HepG2 (cell line): Measurements from ENCODE around the gene DNAI4. TPM values are rescaled to one million over a fixed set of nuclear protein-coding genes. Genes with fewer than 3 reads are reported as not detected.

Experiments used
- ATM ChIP-seq: fragments of 450-650 bp; IDR thresholded peaks from 2 replicates; pipeline ENCODE4 v1.7.1; 2017; ENCODE audit warnings: mild to moderate bottlenecking, borderline replicate concordance
- HCFC1 ChIP-seq: fragments of 150-350 bp; IDR thresholded peaks from 2 replicates; pipeline ENCODE4 v1.6.1; 2014; ENCODE audit warnings: low read depth, low read length
- HES4 ChIP-seq: sonication (generic); formaldehyde crosslinking; IDR thresholded peaks from 2 replicates; pipeline ENCODE4 v1.9.0; 2021; ENCODE audit warnings: mild to moderate bottlenecking, missing genetic modification reagents, borderline replicate concordance
- NCOA2 ChIP-seq: sonication (generic); formaldehyde crosslinking; IDR thresholded peaks from 2 replicates; pipeline ENCODE4 v1.8.0; 2022; ENCODE audit warnings: inconsistent platforms
- RAD51 ChIP-seq: fragments of 450-650 bp; IDR thresholded peaks from 2 replicates; pipeline ENCODE4 v1.6.1; 2016; ENCODE audit warnings: borderline replicate concordance
- RFX3 ChIP-seq: IDR thresholded peaks from 2 replicates; pipeline ENCODE4 v1.6.1; 2016; ENCODE audit warnings: missing biosample characterization, missing genetic modification reagents
- SETDB1 ChIP-seq: sonication (generic); formaldehyde crosslinking; IDR thresholded peaks from 2 replicates; pipeline ENCODE4 v1.5.1; 2020; ENCODE audit warnings: missing genetic modification reagents, mild to moderate bottlenecking, borderline replicate concordance
- ZBTB38 ChIP-seq: sonication (generic); formaldehyde crosslinking; IDR thresholded peaks from 2 replicates; pipeline ENCODE4 v1.5.1; 2020; ENCODE audit warnings: mild to moderate bottlenecking, missing genetic modification reagents
- ZFP1 ChIP-seq: IDR thresholded peaks from 2 replicates; pipeline ENCODE4 v1.6.1; 2016
- ZIK1 ChIP-seq: sonication (generic); formaldehyde crosslinking; IDR thresholded peaks from 2 replicates; pipeline ENCODE4 v1.5.0; 2020; ENCODE audit warnings: mild to moderate bottlenecking, low read depth, missing genetic modification reagents, borderline replicate concordance
- ZKSCAN1 ChIP-seq: fragments of 150-350 bp; IDR thresholded peaks from 2 replicates; pipeline ENCODE4 v1.6.1; 2014; ENCODE audit warnings: low read length
- ZNF20 ChIP-seq: sonication (generic); formaldehyde crosslinking; IDR thresholded peaks from 2 replicates; pipeline ENCODE4 v1.4.0; 2020; ENCODE audit warnings: mild to moderate bottlenecking, moderate library complexity, missing genetic modification reagents
- ZNF354B ChIP-seq: sonication (generic); formaldehyde crosslinking; IDR thresholded peaks from 2 replicates; pipeline ENCODE4 v1.8.0; 2022; ENCODE audit warnings: mild to moderate bottlenecking, missing genetic modification reagents
- ZNF747 ChIP-seq: sonication (generic); formaldehyde crosslinking; IDR thresholded peaks from 2 replicates; pipeline ENCODE4 v1.8.1; 2023; ENCODE audit warnings: missing genetic modification reagents, mild to moderate bottlenecking, borderline replicate concordance
- ZNF768 ChIP-seq: sonication (generic); formaldehyde crosslinking; IDR thresholded peaks from 2 replicates; pipeline ENCODE4 v1.4.0; 2020; ENCODE audit warnings: missing genetic modification reagents
- ZNF777 ChIP-seq: sonication (generic); formaldehyde crosslinking; IDR thresholded peaks from 2 replicates; pipeline ENCODE4 v1.4.0; 2020; ENCODE audit warnings: missing genetic modification reagents
- polyA plus RNA-seq, 8 experiments: library from polyadenylated mRNA; depleted of rRNA in 3 of 8; stranded (reverse) in 7 of 8; unstranded in 1 of 8; fragments of >200 nt; fragmentation: Illumina TruSeq in 4 of 8; extraction: Trizol in 4 of 8; gene quantifications; 2 replicates each; pipeline versions ENCODE4 v1.2.1 to v1.2.3, GENCODE V29; 2011 to 2016; ENCODE audit warnings: low read depth in 4 of 8, missing spikeins in 1 of 8, mixed read lengths in 1 of 8; ENCODE audit not compliant: insufficient read depth in 1 of 8
- total RNA-seq, 5 experiments: library from RNA; depleted of rRNA; stranded (reverse); fragments of >200 nt; fragmentation: Illumina TruSeq; extraction: Trizol; gene quantifications; 2 replicates each; pipeline ENCODE4 v1.2.3, GENCODE V29; 2016; ENCODE audit warnings: low read depth in 1 of 5
- TF ChIP-seq, protein P1 (sequence below): sonication (generic); formaldehyde crosslinking; IDR thresholded peaks from 2 replicates; pipeline ENCODE4 v1.4.0; 2020; ENCODE audit warnings: mild to moderate bottlenecking, missing genetic modification reagents
- TF ChIP-seq, protein P2 (sequence below): conservative IDR thresholded peaks from 2 replicates; pipeline ENCODE4 v1.6.1; 2018; ENCODE audit warnings: missing genetic modification reagents
- TF ChIP-seq, protein P3 (sequence below): sonication (generic); formaldehyde crosslinking; IDR thresholded peaks from 2 replicates; pipeline ENCODE4 v1.5.0; 2020; ENCODE audit warnings: missing genetic modification reagents, mild to moderate bottlenecking, borderline replicate concordance
- TF ChIP-seq, protein P4 (sequence below): IDR thresholded peaks from 2 replicates; pipeline ENCODE4 v1.6.1; 2016
- TF ChIP-seq, protein P5 (sequence below): sonication (generic); formaldehyde crosslinking; IDR thresholded peaks from 2 replicates; pipeline ENCODE4 v1.4.0; 2020; ENCODE audit warnings: missing genetic modification reagents

The DNAI4 gene
- total and polyA plus RNA-seq, 2 of the 13 experiments (the other 11 are each of a cell fraction or from before 2014, with no cell fraction given), result 0.04 to 0.08 TPM

DNA sequence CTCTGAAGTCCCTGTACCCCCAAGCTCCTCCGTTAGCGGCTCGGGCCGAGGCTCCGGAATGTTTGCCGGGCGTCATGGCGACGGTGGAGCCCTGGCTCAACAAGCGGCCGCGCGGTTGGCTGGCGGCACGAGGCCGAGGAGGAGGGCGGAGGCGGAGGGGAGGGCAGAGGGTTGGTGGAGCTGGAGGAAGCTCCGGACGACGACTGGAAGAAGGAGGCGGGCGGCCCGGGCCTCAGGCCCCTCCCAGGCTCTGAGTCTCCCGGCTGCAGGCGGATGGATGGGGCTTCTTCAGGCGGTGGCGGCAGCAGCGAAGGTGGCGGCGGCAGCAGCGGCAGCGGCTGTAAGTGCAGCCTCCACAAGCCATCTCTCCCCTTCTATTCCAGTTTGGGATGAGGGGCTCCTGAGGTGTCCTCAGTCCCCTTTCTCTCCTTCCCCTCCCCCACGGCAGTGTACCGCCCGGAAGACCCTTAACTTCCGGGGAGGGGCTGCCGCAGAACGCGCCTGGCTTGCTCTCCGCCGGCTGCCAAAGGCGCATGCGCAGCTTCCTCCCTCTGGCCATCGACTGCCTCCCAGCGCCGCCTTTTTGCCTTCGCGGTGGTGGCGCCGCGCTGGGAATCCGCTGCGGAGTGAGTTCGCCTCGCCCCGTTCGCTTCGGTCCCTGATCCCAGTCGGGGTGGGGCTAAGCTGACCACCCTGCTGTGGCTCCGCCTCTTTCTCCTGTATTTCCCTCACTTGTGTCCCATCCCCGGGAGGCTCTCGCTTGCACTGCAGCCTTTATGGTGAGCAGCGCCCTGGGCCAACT is at the start of gene DNAI4, which contains the start of gene MIER1 (continued):
- TF ChIP-seq RAD51 (no peak), SETDB1 (no peak), ZFP1 (CRISPR knock-in tag) (0 out of 2 replicates have a peak, but pooled peaks have one; percentile 37), ZNF777 (no peak), ZNF747 (CRISPR knock-in tag) (no peak), NCOA2 (no peak), HCFC1 (no peak; the same call in 1 of the 2 replicates), ZKSCAN1 (no peak), HES4 (CRISPR knock-in tag) (peak; percentile 90; the same call in 1 of the 2 replicates), ATM (no peak), ZNF20 (CRISPR knock-in tag) (no peak), ZIK1 (CRISPR knock-in tag) (peak; percentile 80; the same call in 1 of the 2 replicates), ZNF354B (CRISPR knock-in tag) (no peak), ZBTB38 (CRISPR knock-in tag) (no peak; the same call in none of the 2 replicates), ZNF768 (no peak; the same call in 1 of the 2 replicates), RFX3 (CRISPR knock-in tag) (peak; percentile 95)
- TF ChIP-seq, protein P1, sequence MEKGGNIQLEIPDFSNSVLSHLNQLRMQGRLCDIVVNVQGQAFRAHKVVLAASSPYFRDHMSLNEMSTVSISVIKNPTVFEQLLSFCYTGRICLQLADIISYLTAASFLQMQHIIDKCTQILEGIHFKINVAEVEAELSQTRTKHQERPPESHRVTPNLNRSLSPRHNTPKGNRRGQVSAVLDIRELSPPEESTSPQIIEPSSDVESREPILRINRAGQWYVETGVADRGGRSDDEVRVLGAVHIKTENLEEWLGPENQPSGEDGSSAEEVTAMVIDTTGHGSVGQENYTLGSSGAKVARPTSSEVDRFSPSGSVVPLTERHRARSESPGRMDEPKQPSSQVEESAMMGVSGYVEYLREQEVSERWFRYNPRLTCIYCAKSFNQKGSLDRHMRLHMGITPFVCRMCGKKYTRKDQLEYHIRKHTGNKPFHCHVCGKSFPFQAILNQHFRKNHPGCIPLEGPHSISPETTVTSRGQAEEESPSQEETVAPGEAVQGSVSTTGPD (CRISPR knock-in tag), result no peak
- TF ChIP-seq, protein P2, sequence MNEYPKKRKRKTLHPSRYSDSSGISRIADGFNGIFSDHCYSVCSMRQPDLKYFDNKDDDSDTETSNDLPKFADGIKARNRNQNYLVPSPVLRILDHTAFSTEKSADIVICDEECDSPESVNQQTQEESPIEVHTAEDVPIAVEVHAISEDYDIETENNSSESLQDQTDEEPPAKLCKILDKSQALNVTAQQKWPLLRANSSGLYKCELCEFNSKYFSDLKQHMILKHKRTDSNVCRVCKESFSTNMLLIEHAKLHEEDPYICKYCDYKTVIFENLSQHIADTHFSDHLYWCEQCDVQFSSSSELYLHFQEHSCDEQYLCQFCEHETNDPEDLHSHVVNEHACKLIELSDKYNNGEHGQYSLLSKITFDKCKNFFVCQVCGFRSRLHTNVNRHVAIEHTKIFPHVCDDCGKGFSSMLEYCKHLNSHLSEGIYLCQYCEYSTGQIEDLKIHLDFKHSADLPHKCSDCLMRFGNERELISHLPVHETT (CRISPR knock-in tag), result peak; percentile 54; the same call in 1 of the 2 replicates
- TF ChIP-seq, protein P3, sequence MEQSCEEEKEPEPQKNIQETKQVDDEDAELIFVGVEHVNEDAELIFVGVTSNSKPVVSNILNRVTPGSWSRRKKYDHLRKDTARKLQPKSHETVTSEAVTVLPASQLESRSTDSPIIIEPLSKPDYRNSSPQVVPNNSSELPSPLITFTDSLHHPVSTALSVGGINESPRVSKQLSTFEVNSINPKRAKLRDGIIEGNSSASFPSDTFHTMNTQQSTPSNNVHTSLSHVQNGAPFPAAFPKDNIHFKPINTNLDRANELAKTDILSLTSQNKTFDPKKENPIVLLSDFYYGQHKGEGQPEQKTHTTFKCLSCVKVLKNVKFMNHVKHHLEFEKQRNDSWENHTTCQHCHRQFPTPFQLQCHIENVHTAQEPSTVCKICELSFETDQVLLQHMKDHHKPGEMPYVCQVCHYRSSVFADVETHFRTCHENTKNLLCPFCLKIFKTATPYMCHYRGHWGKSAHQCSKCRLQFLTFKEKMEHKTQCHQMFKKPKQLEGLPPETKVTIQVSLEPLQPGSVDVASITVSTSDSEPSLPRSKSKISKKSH (CRISPR knock-in tag), result peak; percentile 79; the same call in 1 of the 2 replicates
- TF ChIP-seq, protein P4, sequence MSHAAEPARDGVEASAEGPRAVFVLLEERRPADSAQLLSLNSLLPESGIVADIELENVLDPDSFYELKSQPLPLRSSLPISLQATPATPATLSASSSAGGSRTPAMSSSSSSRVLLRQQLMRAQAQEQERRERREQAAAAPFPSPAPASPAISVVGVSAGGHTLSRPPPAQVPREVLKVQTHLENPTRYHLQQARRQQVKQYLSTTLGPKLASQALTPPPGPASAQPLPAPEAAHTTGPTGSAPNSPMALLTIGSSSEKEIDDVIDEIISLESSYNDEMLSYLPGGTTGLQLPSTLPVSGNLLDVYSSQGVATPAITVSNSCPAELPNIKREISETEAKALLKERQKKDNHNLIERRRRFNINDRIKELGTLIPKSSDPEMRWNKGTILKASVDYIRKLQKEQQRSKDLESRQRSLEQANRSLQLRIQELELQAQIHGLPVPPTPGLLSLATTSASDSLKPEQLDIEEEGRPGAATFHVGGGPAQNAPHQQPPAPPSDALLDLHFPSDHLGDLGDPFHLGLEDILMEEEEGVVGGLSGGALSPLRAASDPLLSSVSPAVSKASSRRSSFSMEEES (CRISPR knock-in tag), result no peak; the same call in 1 of the 2 replicates
- TF ChIP-seq, protein P5, sequence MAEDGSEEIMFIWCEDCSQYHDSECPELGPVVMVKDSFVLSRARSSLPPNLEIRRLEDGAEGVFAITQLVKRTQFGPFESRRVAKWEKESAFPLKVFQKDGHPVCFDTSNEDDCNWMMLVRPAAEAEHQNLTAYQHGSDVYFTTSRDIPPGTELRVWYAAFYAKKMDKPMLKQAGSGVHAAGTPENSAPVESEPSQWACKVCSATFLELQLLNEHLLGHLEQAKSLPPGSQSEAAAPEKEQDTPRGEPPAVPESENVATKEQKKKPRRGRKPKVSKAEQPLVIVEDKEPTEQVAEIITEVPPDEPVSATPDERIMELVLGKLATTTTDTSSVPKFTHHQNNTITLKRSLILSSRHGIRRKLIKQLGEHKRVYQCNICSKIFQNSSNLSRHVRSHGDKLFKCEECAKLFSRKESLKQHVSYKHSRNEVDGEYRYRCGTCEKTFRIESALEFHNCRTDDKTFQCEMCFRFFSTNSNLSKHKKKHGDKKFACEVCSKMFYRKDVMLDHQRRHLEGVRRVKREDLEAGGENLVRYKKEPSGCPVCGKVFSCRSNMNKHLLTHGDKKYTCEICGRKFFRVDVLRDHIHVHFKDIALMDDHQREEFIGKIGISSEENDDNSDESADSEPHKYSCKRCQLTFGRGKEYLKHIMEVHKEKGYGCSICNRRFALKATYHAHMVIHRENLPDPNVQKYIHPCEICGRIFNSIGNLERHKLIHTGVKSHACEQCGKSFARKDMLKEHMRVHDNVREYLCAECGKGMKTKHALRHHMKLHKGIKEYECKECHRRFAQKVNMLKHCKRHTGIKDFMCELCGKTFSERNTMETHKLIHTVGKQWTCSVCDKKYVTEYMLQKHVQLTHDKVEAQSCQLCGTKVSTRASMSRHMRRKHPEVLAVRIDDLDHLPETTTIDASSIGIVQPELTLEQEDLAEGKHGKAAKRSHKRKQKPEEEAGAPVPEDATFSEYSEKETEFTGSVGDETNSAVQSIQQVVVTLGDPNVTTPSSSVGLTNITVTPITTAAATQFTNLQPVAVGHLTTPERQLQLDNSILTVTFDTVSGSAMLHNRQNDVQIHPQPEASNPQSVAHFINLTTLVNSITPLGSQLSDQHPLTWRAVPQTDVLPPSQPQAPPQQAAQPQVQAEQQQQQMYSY (CRISPR knock-in tag), result no peak
